SH-SY5Y (cell line): Measurements from ENCODE around the gene CRTAC1.

Experiments used
- GATA2 ChIP-seq: IDR thresholded peaks from 2 replicates; pipeline ENCODE4 v1.6.1; 2011; ENCODE audit warnings: mild to moderate bottlenecking, low read depth, low read length
- GATA3 ChIP-seq: IDR thresholded peaks from 2 replicates; pipeline ENCODE4 v1.6.1; 2011; ENCODE audit warnings: low read depth, mild to moderate bottlenecking, low read length, moderate library complexity

GRCh38 chr10:98020254-98020653, 10.2 kb downstream of the CRTAC1 start:
- TF ChIP-seq GATA2 (no peak), GATA3 (no peak)
